LNCAP (cell line): ENCODE measurements around the gene PAPLN.

ENCODE experiments used
- TF ChIP-seq, protein P1 (sequence below): fragments of 450-650 bp; IDR thresholded peaks from 2 replicates; pipeline ENCODE4 v1.5.1; 2017; ENCODE audit warnings: mild to moderate bottlenecking

The PAPLN gene

DNA sequence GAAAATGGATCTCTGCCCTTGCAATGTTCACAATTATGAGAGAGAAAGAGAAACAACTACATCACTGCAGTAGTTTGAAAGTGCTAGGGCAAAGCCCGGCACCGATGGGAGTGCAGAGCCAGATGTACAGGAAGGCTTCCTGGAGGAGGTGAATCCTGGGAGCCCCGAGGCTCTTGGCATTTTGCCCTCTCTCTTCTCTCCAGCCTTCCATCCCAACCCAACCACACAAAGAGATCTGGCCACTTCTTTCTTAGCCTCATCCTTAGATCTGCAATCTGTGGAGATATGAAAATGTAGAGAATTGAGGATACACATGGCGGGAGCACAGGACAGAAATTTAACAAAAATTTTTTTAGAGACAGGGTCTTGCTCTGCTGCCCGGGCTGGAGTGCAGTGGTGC lies 3.3 kb upstream of the PAPLN start:
- TF ChIP-seq, protein P1, sequence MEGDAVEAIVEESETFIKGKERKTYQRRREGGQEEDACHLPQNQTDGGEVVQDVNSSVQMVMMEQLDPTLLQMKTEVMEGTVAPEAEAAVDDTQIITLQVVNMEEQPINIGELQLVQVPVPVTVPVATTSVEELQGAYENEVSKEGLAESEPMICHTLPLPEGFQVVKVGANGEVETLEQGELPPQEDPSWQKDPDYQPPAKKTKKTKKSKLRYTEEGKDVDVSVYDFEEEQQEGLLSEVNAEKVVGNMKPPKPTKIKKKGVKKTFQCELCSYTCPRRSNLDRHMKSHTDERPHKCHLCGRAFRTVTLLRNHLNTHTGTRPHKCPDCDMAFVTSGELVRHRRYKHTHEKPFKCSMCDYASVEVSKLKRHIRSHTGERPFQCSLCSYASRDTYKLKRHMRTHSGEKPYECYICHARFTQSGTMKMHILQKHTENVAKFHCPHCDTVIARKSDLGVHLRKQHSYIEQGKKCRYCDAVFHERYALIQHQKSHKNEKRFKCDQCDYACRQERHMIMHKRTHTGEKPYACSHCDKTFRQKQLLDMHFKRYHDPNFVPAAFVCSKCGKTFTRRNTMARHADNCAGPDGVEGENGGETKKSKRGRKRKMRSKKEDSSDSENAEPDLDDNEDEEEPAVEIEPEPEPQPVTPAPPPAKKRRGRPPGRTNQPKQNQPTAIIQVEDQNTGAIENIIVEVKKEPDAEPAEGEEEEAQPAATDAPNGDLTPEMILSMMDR = no peak

DNA sequence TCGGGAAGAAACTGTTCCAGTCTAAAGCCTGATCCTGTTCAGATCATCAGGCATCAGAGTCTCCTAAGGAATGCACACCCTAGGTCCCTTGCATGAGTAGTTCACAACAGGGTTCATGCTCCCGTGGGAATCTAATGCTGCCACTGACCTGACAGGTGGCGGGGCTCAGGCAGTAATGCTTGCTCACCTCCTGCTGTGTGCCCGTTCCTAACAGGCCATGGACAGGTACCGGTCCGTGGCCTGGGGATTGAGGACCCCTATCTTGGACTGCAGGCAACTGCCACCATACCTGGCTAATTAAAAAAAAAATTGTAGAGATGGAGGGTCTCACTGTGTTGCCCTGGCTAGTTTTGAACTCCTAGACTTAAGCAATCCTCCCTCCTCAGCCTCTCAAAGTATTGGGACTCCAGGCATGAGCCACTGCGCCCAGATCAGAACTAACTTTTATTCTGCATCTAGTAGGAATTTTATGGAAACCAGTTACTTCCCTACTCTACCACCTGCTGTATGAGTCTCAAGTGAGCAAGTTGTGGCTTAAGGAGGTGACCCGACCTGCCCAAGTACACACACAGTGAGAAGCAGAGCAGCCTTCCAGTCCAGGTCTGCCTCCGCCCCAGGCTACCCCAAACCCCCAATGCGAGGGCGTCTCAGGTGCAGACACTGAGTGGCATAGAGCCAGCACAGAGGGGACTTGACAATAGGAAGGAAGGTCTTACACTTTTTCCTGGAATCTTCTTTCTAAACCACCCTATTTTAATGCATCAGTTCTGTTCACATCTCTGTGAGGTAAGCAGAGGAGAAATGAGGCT lies 2.5 kb upstream of the PAPLN start:
- TF ChIP-seq, protein P1 = no peak

DNA sequence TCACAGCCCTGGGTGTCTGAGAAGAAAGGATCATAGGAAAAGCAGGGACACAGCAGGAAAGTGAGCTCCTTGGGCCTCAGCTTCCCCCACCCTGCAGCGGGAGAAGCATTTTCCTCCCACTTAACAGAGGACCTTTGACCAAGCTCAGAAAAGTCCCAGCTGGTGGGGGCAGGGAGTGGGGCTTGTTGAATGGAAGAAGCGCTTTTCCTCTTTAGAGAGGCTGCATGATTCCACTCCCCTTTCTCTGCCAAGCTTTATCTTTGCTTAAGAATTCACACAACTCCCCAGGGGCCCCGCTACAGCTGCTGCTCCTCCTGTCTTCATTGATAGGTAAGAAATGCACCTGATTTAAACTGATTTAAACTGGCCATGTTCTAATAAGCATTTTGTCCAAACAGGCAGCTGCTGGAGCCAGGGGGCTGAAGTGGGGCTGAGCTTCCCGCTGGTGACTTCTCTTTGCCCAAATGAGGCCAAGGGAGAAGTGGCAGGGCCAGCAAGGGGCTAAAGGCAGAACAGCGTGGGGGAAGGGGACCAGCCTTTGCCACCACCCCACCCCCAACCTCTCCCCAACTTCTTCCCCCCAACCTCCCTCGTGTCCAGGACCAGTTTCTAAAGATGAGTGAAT lies 1.7 kb upstream of the PAPLN start:
- TF ChIP-seq, protein P1 = no peak

DNA sequence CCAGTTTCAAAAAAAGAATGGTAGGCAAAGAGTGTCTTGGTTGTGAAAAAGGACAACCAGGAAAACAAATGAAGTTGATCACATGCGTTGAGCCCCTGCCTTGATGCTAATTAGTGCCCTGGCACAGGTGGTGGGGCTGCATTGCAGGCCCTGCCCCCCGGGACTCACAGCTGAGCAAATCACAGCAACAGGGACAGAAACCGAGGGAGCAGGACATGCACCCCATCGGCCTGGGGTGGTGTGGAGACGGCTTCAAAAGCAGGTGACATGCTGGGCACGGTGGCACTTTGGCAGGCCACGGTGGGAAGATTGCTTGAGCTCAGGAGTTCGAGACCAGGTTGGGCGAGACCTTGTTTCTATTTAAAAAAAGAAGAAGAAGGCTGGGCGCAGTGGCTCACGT lies 1.1 kb upstream of the PAPLN start:
- TF ChIP-seq, protein P1 = no peak

DNA sequence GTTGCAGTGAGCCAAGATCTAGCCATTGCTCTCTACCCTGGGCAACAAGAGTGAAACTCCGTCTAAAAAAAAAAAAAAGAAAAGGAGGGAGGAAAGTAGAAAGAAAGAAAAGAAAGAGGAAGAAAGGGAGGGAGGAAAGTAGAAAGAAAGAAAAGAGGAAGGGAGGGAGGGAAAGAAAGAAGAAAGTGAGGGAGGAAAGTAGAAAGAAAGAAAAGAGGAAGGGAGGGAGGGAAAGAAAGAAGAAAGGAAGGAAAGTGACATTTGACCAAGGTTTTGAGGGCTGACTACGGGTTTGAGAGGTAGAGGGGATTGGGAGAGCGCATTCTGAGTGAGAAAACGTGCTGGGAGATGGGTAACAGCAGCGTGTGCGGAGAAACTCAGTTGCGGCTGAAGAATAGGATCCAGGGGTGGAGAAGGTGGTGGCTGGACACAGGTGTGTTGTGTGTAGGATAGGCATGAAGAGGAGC lies 521 bp upstream of the PAPLN start:
- TF ChIP-seq, protein P1 = no peak

DNA sequence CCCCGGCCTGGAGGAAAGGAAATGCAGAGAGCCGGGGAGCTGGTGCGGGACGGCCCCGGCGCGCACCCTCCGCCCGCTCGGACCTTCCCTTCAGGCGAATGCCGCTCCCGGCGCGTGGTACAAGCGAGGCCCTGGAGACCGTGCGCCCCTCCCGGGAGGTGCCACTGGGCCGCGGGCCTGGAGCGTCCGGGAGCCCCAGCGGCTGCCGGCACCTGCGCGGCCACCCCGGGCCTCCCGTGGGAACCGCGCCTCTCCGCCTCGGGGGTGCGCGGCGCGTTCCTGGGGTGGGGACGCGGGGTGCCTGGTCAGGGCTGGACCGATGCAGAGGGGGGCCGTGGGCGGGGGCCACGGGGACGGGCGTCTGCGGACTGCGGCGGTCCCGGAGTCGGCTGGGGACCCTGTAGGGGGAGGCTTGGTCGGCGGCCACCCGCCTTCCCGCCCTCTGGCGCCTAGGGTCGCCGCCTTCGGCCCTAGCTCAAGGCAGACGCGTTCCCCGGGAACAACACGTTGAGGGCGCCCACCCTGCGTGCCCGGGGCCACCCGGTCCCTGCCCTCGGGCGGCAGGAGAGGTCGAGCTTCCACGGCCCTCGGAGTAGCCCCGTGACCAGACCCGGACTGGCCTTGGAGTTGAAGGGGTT lies 599 bp downstream of the PAPLN start:
- TF ChIP-seq, protein P1 = no peak

DNA sequence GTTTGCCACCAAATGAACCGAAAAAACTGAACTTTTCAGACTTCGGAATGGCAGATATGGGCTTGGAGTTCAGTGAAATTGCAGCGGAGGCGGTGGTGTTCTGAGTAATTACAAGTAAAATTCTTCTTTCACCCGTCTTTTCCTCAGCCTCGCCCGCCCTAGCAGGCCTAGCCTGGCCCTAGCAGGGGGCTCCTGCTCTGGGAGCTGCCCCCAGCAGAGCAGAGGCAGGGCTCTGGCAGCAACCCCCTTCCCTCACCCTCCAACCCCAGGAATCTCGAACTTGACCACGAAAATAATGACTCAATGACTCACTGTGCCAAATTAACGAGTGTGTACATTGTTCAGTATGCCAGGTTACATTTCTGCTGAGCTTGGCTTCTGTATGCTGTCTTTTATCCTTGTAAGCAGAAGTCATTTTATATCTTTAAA lies 1.1 kb downstream of the PAPLN start:
- TF ChIP-seq, protein P1 = no peak
